Measurements from ENCODE around the gene PCOLCE2. TPM values are rescaled to one million over a fixed set of nuclear protein-coding genes. Genes with fewer than 3 reads are reported as not detected.

PCOLCE2 gene
- total RNA-seq, 4 donors from 2014 or later: 10.4 to 17.1 (median 12.8) TPM

DNA sequence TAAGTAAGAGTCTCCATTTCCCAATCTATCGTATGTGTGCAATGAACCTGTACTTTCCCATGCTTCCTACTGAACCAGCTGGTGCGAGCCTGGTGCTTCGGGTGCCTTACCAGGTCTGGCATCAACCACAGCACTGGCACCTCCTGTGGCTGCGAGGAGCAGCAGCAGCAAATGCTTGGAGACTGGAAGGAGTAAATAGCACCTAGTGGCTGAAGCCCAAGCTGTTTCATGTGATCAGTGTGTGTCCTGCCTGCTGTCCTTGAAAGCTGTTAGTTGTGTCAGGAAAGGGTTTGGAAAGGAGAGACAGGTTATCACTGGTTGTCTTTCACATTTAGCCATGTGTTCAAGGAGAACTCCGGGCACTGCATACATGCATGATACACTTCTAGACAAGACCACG, 31.8 kb downstream of the PCOLCE2 start:
- no peak for TF ChIP-seq POLR2A (IDR thresholded peaks at IDR 0.05)
- TF ChIP-seq, protein P1, sequence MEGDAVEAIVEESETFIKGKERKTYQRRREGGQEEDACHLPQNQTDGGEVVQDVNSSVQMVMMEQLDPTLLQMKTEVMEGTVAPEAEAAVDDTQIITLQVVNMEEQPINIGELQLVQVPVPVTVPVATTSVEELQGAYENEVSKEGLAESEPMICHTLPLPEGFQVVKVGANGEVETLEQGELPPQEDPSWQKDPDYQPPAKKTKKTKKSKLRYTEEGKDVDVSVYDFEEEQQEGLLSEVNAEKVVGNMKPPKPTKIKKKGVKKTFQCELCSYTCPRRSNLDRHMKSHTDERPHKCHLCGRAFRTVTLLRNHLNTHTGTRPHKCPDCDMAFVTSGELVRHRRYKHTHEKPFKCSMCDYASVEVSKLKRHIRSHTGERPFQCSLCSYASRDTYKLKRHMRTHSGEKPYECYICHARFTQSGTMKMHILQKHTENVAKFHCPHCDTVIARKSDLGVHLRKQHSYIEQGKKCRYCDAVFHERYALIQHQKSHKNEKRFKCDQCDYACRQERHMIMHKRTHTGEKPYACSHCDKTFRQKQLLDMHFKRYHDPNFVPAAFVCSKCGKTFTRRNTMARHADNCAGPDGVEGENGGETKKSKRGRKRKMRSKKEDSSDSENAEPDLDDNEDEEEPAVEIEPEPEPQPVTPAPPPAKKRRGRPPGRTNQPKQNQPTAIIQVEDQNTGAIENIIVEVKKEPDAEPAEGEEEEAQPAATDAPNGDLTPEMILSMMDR (IDR thresholded peaks at IDR 0.05): no peak
- no peak overlapping the region for H3K4me3 ChIP-seq (ENCODE audit: low read depth, poor library complexity, severe bottlenecking)
- DNase-seq (ENCODE audit: low spot score in 2 of 2): no peak
- intact Hi-C loops (cut with DNase I; ENCODE audit: low total_unique reads): no loop called here
- WGBS, 2 donors: 52 to 60% methylated on average over 6 of the region's 6 CpGs

DNA sequence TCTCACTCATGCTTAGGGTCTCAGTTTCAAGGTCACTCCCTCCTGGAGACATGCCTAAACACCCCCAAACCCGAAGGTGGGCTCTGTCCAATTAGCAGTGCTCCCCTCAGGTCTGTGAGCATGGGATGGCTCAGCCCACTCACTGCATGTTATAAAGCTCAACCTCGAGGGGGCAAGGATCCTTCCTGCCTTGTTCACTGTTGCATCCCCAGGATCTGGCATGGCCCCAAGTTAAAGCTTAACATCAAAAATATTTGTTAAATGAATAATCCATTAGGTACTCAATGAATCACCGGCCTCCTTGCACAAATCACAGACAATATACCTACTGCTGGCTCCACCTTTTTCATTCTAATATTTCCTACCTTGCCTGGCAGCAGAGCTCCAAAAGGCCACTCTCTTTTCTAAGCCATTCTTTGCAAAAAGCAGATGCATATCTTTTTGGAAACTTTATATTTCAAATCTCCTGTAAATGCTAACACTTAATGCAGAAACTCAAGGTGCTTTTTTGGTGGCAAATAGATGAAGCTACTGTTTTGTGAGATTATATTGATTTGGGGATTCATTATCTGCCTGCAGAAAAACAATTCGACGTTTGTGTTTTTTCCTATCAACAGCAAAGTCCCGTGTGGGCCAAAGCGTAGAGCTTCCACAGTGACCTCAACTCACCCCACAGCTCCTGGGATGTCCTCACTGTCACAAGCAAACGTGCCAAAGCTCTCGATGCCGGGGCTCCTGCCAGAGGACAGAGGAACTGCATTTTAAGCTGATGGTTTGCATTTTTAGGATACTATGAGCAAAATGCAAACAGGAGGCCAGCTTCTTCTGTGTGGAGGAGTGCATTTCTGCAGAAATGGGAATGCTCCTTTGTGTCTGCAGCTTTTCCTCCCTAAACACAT, 35.4 kb downstream of the PCOLCE2 start:
- 42 to 46% methylated on average over 10 of the region's 10 CpGs for WGBS, 2 donors
- no peak overlapping the region for H3K4me3 ChIP-seq (ENCODE audit: low read depth, poor library complexity, severe bottlenecking)
- TF ChIP-seq, protein P1 (IDR thresholded peaks at IDR 0.05): no peak
- no peak for TF ChIP-seq POLR2A (IDR thresholded peaks at IDR 0.05)
- intact Hi-C loops (cut with DNase I; ENCODE audit: low total_unique reads): no loop called here
- DNase-seq (ENCODE audit: low spot score in 2 of 2): no peak

DNA sequence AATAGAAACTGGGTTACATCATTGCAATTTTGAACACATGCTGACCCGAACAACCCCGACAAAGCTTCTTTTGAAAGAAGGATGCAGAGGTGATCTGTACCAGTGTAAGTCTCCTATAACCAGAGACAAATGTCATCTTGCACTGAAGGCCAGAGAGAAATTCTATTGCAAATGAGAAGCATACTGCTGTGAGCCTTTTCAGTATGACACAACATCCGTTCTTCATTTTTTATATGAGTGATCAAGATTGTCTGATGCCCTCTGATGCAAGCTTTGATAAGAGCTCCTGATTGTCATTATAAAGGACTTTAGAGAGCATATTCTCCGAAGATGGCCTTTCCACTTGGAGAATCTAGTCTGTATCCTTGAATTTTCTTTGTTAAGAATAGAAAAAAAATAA, 36.9 kb downstream of the PCOLCE2 start:
- DNase-seq (ENCODE audit: low spot score in 2 of 2): no peak
- no peak overlapping the region for H3K4me3 ChIP-seq (ENCODE audit: low read depth, poor library complexity, severe bottlenecking)
- 56 to 60% methylated on average over 4 of the region's 4 CpGs for WGBS, 2 donors
- intact Hi-C loops (cut with DNase I; ENCODE audit: low total_unique reads): no loop called here
- TF ChIP-seq POLR2A (IDR thresholded peaks at IDR 0.05): no peak
- TF ChIP-seq, protein P1 (IDR thresholded peaks at IDR 0.05): no peak

DNA sequence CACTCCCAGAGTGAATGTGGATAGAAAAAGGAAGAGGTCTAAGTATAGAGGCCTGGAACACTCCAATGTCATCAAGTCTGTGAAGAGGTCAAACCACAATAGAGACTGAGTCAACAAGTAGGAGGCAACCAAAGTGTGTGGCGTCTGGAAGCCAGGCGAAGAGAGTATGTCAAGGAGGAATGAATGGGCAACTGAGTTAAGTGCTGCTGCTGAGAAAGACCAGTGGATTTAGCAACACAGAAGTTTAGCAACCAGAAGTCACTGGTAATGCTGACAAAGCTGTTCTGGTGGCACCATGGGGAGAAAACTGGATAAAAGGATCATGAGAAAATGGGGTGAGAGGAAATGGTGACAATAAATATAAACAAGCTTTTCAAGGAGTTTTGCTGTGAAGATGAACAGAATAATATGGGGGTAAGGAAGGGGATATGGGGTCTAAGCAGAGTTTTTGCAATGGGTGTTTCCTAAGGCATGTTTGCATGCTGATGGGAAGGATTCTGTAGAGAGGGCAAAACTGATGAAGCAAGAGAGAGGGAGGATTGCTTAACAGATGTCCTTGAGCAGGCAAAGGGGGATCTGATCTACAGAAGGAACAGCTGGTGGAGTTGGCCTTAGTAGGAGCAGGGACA, 38.4 kb downstream of the PCOLCE2 start:
- WGBS, 2 donors: 52 to 69% methylated on average over 2 of the region's 2 CpGs

DNA sequence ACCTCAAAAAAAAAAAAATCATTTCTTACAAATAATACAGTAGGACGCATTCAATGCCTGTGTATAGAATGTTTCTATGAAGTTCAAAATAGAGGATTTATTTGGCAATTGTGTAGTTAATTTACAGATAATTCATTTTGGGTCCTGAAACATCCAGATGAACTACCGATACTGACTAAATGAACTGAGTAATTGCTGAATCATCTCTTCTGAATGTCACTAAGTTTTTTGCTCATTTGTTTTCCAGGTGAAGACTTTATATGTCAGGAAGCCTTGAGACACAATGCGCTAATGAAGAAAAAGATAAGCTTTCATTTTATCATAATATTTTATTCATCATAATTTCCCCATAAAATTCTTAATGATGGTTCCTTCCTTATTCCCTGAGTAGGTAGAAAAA, 39.7 kb downstream of the PCOLCE2 start:
- TF ChIP-seq, protein P1 (IDR thresholded peaks at IDR 0.05): no peak
- TF ChIP-seq POLR2A (IDR thresholded peaks at IDR 0.05): no peak
- 87 to 90% methylated on average over 3 of the region's 3 CpGs for WGBS, 2 donors
- DNase-seq (ENCODE audit: low spot score in 2 of 2): no peak

More for the DNA sequence above, 38.4 kb downstream of the PCOLCE2 start:
- TF ChIP-seq, protein P1 (IDR thresholded peaks at IDR 0.05): no peak
- TF ChIP-seq POLR2A (IDR thresholded peaks at IDR 0.05): no peak
- no peak overlapping the region for H3K4me3 ChIP-seq (ENCODE audit: low read depth, poor library complexity, severe bottlenecking)
- intact Hi-C loops (cut with DNase I; ENCODE audit: low total_unique reads): no loop called here
- no peak for DNase-seq (ENCODE audit: low spot score in 2 of 2)

More for the DNA sequence above, 39.7 kb downstream of the PCOLCE2 start:
- intact Hi-C loops (cut with DNase I; ENCODE audit: low total_unique reads): no loop called here
- no peak overlapping the region for H3K4me3 ChIP-seq (ENCODE audit: low read depth, poor library complexity, severe bottlenecking)
